Coronary artery (tissue), 2 donors: Measurements from ENCODE around the gene JMJD8.

ENCODE experiments used
- DNase-seq: peaks from one replicate; pipeline ENCODE4 v3.0.0-alpha.2; 2017; ENCODE audit warnings: low spot score
- H3K27ac ChIP-seq, 2 donors: fragments of 200-600 bp; sonication (generic); one replicate each; pipeline ENCODE4 v1.5.1; 2016 to 2019
- H3K4me3 ChIP-seq: fragments of 200-600 bp; sonication (generic); 2 replicates; pipeline ENCODE4 v1.5.1; 2016; ENCODE audit warnings: mild to moderate bottlenecking, moderate library complexity
- TF ChIP-seq, protein P1 (sequence below): fragments of 200-600 bp; sonication (generic); IDR thresholded peaks from one replicate; pipeline ENCODE4 v1.5.1; 2019; ENCODE audit warnings: antibody characterized with exemption

The JMJD8 gene

DNA sequence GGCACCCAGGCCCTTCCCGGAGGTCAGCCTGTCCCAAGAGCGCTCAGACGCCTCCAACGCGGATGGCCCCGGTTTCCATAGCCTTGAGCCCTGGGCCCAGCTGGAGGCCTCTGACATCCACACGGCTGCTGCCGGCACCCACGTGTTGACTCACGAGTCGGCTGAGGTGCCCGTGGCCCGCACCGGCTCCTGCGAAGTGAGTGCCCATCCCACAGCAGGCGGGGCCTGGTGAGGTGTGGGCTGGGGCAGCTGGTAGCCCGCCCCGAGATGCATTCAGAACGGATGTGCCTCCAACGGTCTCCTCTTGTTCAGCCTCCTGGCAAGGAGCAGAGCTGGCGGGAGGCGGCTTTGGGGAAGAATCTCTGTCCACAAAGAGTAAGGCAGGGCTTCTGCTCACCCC lies 32.3 kb downstream of the JMJD8 start:
- DNase-seq, result no peak
- H3K4me3 ChIP-seq, result no peak overlapping the region
- TF ChIP-seq, protein P1, sequence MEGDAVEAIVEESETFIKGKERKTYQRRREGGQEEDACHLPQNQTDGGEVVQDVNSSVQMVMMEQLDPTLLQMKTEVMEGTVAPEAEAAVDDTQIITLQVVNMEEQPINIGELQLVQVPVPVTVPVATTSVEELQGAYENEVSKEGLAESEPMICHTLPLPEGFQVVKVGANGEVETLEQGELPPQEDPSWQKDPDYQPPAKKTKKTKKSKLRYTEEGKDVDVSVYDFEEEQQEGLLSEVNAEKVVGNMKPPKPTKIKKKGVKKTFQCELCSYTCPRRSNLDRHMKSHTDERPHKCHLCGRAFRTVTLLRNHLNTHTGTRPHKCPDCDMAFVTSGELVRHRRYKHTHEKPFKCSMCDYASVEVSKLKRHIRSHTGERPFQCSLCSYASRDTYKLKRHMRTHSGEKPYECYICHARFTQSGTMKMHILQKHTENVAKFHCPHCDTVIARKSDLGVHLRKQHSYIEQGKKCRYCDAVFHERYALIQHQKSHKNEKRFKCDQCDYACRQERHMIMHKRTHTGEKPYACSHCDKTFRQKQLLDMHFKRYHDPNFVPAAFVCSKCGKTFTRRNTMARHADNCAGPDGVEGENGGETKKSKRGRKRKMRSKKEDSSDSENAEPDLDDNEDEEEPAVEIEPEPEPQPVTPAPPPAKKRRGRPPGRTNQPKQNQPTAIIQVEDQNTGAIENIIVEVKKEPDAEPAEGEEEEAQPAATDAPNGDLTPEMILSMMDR, result no peak
- H3K27ac ChIP-seq, result no peak overlapping the region

- peak overlapping the region; percentile 78 for H3K4me3 ChIP-seq
- TF ChIP-seq, protein P1, result no peak
- DNase-seq, result no peak
- peak overlapping the region; percentile 71 to 87 for H3K27ac ChIP-seq
Observed at GRCh38 chr16:649631-650030, 34.5 kb downstream of the JMJD8 start.

- Histone ChIP-seq H3K4me3 (peak within 1 kb of the TSS; percentile 78), H3K27ac (peak within 1 kb of the TSS; percentile 71 to 87)
- DNase-seq, result peak; percentile 94
- TF ChIP-seq, protein P1, result no peak
Observed at GRCh38 chr16:648781-649589, 35.1 kb downstream of the JMJD8 start, which contains the start of gene WDR90. WDR90 (plus strand) TSS chr16:649365; CDS start chr16:649417, 52 bp downstream.

- TF ChIP-seq, protein P1, result no peak
- no peak for DNase-seq
- Histone ChIP-seq H3K27ac (peak overlapping the region; percentile 71 to 87), H3K4me3 (peak overlapping the region; percentile 78)
Observed at GRCh38 chr16:648071-648780, 35.9 kb downstream of the JMJD8 start.

GRCh38 chr16:647173-647902 lies 36.8 kb downstream of the JMJD8 start:
- Histone ChIP-seq H3K27ac (no peak overlapping the region), H3K4me3 (peak overlapping the region; percentile 78)
- TF ChIP-seq, protein P1, result no peak
- DNase-seq, result no peak

GRCh38 chr16:646679-647172 lies 37.4 kb downstream of the JMJD8 start:
- H3K27ac ChIP-seq, result no peak overlapping the region
- H3K4me3 ChIP-seq, result no peak overlapping the region
- no peak for DNase-seq
- TF ChIP-seq, protein P1, result no peak
